Epithelial cell of prostate (primary cell): ENCODE data around the gene POU2F3.

ENCODE experiments used
- DNase-seq: peaks from one replicate; pipeline ENCODE4 v3.0.0-alpha.2; 2011; ENCODE audit warnings: low read depth, low spot score
- H3K27ac ChIP-seq: fragments of 450-650 bp; 2 replicates; pipeline ENCODE4 v1.5.1; 2017; ENCODE audit warnings: mild to moderate bottlenecking

The POU2F3 gene

DNA sequence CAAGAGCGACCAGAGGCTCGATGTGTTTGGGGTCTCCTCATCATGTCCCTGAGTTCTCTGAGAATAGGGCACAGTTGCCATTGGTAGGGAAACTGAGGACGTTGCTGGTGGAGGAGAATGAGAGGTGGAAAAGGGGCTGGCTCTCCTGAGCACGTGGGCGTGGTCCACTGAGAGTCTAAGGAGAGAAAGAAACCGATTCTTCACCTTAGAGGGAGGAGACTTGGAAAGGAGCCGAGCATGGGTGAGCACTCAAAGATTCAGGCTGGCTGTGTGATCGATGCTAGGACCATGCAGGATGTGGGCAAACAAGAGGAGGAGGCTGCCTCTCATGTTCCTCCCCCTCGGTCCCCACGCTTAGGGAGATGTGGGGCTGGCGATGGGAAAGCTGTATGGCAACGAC lies 65.3 kb downstream of the POU2F3 start:
- no peak for DNase-seq
- peak overlapping the region; percentile 76 for H3K27ac ChIP-seq

DNA sequence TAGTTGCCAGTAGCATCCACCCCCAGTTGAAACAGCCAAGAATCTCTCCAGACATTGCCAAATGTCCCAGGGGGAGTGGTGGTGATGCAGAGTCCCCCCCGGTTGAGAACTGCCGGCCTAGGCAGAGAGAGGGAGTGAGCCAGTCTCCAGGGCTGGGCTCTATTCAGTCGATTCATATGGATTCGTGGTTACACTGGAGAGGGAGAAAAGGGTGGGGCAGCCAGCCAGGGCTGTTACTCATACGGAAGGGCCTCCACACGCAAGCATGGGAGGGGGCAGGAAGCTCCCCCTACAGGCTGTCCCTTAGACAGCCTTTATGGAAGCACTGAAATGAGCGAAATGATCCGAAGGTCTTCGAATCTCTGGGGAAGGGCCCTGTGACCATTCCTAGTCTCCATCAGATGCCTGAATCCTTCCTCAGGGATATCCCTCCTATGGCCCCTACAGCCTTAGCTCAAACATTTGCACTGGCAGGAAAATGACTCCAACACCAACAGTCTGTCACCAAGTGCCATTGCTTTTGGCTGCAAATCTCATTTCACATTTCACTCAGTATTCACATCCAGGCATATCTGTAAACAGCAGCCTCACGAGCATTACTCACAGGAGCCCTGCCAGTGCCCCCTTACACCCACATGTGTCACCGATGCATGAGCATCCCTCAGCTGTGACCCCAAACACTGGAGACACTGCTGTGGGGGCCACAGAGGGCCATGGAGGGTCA lies 66.7 kb downstream of the POU2F3 start:
- DNase-seq = peak; percentile 86
- peak overlapping the region; percentile 76 for H3K27ac ChIP-seq

DNA sequence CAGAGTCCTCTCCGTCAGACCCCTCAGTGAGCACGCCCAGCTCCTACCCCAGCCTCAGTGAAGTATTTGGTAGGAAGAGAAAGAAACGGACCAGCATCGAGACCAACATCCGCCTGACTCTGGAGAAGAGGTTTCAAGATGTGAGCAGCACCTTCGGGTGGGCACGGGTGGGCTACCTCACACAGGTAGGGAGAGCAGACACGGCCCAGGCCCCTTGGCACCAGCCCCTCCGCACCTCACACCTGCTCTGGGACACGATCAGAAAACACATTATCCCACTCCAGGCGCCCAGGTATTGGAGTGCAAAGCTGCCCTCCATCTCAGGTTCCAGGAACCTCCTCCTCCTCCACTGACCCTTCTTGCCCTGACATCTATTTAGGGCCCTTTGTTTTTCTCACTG lies 67.5 kb downstream of the POU2F3 start:
- DNase-seq = no peak
- H3K27ac ChIP-seq = no peak overlapping the region

GRCh38 chr11:120308081-120308480 lies 68.1 kb downstream of the POU2F3 start:
- no peak overlapping the region for H3K27ac ChIP-seq
- DNase-seq = no peak

DNA sequence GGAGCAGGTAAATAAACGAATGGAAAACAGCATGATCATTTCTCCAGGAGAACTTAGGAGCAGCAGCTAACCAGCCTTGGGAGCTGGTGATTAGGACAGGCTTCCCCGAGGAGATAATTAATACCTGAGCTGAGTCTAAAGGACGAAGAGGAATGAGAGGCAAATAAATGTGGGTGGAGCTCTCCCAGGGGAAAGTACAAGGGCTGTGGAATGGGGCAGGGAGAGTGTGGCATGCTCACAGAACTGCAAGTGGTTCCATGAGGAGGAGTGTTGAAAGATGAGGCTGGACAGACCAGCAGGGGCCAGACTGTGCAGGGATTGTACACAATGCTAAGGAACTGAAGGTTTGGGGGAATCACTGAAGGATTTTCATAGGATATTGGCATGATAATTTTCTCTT lies 70.9 kb downstream of the POU2F3 start:
- H3K27ac ChIP-seq = no peak overlapping the region

DNA sequence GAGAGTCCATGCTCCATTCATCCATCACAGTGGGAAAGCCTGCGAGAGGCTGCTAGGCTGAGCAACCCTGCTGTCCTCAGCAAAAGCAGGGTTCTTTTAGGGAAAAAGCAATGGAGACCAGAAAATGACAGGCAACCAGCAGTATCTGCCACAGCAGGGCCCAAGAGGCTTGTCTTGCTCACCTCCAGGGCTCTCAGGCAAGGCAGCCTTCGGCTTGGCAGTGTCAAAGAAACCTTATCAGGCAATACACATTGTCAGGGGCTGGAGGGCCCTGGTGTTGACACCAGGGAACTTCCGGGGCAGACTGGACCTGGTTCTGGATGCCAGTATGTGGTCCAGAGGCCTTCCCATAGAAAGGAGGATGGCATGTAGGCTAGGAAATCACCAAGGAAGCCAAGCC lies 74.9 kb downstream of the POU2F3 start:
- H3K27ac ChIP-seq = no peak overlapping the region
- no peak for DNase-seq

More for the DNA sequence above, 70.9 kb downstream of the POU2F3 start:
- DNase-seq = no peak

- peak overlapping the region; percentile 33 for H3K27ac ChIP-seq
- peak; percentile 94 for DNase-seq
Observed at GRCh38 chr11:120316880-120317688, 77.1 kb downstream of the POU2F3 start.

- DNase-seq = no peak
- H3K27ac ChIP-seq = peak overlapping the region; percentile 33
Observed at GRCh38 chr11:120317689-120318480, 77.9 kb downstream of the POU2F3 start.

DNA sequence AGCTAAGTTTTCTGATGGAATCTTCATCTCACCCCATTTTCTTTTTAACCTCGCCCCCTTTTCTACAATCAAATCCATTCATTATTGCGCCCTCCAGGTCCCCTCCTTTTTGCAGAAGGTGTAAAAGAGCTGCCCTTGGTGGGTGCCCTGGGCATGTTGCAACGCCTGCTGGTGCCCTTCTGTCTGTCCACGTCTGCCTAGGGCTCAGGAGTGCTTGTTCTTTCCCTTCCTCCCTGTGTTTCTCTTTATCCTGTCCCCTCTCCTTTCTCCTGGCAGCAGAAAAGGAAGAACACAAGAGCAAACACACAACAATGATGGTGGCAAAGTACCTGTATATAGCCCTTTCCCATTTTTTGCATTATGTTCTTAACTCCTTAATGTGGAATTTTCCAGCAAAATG lies 79.0 kb downstream of the POU2F3 start:
- no peak for DNase-seq
- no peak overlapping the region for H3K27ac ChIP-seq

GRCh38 chr11:120324932-120325810 lies 85.2 kb downstream of the POU2F3 start, which contains the start of gene TLCD5:
Gene TLCD5, plus strand, starts transcription at chr11:120325299. Its CDS starts 2,143 bp downstream, at chr11:120327442.
- no peak within 1 kb of the TSS for H3K27ac ChIP-seq
- no peak for DNase-seq

DNA sequence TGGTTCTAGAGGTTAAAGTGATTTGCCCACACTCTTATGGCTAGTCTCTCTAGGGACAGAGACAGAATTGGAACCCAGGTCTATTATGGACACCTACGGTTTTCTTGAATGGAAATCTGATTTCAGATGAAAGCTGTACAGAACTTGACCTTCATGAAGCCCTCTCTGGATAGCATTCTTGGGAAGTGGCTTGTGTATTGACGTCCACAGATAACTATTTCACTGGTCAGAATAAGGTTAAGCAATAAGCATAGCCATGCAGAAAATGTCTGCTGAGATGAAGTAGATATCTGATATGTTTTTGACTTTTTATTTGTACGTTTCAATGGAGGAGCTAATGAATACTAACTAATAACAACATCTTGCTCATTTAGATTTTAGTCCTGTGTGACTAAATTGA lies 86.3 kb downstream of the POU2F3 start:
- DNase-seq = no peak
- no peak overlapping the region for H3K27ac ChIP-seq

DNA sequence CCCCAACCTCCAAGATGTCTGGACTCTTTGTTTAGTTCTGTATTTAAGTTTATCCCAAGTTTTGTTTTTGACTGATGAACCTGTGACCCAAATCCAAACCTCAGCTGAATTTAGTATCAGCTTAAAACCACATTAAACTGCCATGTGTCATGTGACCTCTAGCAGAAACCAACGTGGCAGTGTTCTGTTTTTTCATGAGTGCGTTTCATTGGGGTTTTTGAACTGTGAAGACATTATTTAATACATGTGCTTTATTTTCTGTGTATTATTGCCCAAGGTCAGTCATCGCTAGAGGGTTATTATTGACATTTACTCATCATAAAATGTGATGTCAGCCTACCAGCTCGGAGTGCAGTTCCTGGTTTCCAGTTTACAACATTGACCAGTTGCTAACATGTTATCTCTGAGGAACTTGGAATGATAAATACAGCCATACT lies 86.9 kb downstream of the POU2F3 start:
- DNase-seq = no peak
- H3K27ac ChIP-seq = no peak overlapping the region

DNA sequence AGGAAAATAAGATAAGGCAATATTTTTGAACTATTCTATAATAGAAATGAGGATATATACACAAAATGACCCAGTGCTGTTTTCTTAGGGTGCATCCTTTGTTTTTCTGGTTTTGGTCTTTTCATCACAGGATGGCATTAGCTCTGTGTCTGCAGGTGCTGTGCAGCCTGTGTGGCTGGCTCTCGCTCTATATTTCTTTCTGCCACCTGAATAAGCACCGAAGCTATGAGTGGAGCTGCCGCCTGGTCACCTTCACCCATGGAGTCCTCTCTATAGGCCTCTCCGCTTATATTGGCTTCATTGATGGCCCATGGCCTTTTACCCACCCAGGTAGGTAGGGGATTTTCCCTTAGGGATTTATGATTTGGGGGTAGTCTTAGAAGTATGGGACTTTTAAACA lies 87.4 kb downstream of the POU2F3 start:
- no peak for DNase-seq
- no peak overlapping the region for H3K27ac ChIP-seq

- no peak for DNase-seq
- no peak overlapping the region for H3K27ac ChIP-seq
Observed at GRCh38 chr11:120329556-120329955, 89.6 kb downstream of the POU2F3 start.

GRCh38 chr11:120330045-120330444 lies 90.1 kb downstream of the POU2F3 start:
- DNase-seq = no peak
- no peak overlapping the region for H3K27ac ChIP-seq

DNA sequence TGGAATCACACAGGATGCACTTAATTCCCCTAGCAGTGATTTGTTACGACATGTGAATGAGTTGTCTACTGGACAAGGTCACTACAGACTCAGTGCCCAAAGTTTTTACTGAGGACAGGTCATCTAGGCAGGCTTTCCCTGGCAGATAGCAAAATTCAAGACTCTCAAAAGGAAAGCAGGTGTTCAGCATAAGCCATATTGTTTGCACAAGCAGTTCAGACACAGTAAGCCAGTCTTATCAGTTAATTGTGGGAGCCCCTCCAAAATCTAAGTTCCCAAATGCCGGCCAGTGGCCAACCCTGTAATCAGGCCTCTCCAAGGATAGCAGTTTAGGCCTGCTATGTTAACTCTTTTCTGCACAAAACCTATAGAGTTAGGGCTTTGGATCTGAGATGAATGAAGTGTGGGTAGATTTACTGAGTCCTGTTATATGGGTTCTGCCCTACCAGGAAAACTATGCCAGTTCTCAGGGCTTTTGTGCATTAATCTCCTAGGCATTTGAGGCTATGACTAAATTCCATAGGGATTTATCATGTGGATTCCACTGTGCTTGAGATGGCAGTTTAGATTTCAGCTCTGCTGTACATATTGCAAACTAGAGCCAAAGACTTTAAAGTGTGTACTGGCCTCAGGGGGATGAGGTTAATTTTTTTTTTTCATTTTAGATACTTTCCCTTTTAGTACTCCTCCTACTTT lies 91.5 kb downstream of the POU2F3 start:
- peak overlapping the region; percentile 70 for H3K27ac ChIP-seq
- peak; percentile 29 for DNase-seq

DNA sequence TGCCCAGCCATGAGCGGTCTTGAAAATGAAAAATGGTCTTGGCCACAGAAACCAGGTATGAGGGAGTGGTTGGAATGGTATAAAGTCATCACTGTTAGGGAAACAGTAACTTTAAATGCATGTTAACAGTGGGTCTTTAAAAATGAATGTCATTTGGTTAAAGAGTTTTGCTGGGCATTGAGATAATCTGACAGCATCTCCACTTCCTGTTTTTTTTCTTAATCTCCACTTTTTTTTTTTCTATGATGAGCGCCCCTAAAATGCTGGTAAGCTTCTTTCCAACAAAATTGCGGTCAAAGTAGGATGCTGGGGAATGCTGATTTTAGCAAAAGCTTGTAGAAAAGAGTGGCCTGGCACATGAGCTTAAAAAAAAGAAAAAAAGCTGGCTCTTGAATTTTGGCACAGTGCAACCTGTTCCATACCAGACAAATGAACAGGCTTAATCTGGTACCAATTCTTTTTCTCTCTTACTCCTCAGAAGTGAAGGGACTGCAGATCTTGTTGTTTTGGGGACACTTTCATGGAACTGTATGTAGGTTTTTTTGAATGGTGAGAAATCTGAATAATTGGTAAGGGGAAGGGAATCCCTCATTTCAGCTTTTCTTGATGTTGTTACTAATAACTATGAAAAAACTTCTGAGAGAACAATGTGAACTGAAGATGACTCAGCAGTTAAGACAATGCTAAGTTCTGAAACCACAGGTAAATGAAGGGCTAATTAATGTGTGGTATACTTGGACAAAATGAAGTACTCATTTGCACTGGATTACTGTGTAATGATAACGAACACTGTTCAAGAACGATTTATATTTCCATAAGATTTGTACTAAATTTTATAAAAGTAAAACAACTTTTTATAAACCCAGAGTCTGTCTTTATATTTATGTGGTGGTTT lies 93.1 kb downstream of the POU2F3 start:
- peak overlapping the region; percentile 21 for H3K27ac ChIP-seq
- DNase-seq = no peak

DNA sequence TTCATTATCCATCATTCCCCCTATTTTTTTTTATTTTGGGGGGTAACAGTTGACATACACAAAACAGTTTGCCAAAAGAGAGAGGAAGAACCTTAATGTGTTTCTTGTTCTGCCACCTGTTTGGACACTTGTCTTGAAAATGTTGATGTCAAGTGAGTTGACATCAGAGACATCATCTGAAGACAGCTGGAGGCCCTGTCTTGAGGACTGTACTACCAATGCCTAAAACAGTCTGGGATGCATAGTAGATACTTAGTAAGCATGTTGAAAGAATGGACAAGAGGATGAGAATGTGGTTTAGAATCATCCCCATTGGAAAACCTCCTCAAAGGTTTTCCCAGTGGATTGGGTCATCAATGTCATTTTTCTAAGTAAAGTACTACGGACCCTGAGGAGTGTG lies 93.9 kb downstream of the POU2F3 start:
- H3K27ac ChIP-seq = no peak overlapping the region
- no peak for DNase-seq
